Activated CD4-positive, alpha-beta T cell treated with anti-CD3 and anti-CD28 coated beads, Interleukin-2, amount 10 ng/mL, durations not matched to agents 7 days and 5 days (primary cell): ENCODE data around the gene TMEM135. TPM values are rescaled to one million over a fixed set of nuclear protein-coding genes. Genes with fewer than 3 reads are reported as not detected.
"Not testable (repeated sequence)": the region's sequence is repeated elsewhere in the genome, so short reads cannot be mapped to it uniquely, and the experiment has no call there.

Experiments used
- CTCF ChIA-PET: fragments of 350-600 bp; sonication (Branson Sonifier 250); formaldehyde crosslinking; loops from one replicate; lab custom pipeline; 2021; ENCODE audit warnings: antibody characterized with exemption; lab: Charles Lee
- POLR2A ChIA-PET: fragments of 350-600 bp; sonication (Branson Sonifier 250); formaldehyde crosslinking; loops from one replicate; lab custom pipeline; 2021; ENCODE audit warnings: antibody characterized with exemption; lab: Charles Lee
- DNase-seq: peaks from one replicate; pipeline ENCODE4 v3.0.0-alpha.2; 2020
- H3K27ac Mint-ChIP-seq: one replicate; pipeline ENCODE4 v1.8.0; 2021; ENCODE audit warnings: mild to moderate bottlenecking, moderate library complexity, mixed read lengths
- H3K27me3 Mint-ChIP-seq: one replicate; pipeline ENCODE4 v1.8.0; 2021; ENCODE audit warnings: mixed read lengths
- H3K36me3 Mint-ChIP-seq: one replicate; pipeline ENCODE4 v1.8.0; 2021; ENCODE audit warnings: low read depth, mixed read lengths
- H3K4me1 Mint-ChIP-seq: one replicate; pipeline ENCODE4 v1.8.0; 2021; ENCODE audit warnings: mixed read lengths
- H3K4me3 Mint-ChIP-seq: one replicate; pipeline ENCODE4 v1.8.0; 2021; ENCODE audit warnings: mild to moderate bottlenecking, moderate library complexity, mixed read lengths
- H3K9me3 Mint-ChIP-seq: one replicate; pipeline ENCODE4 v1.8.0; 2021; ENCODE audit warnings: mixed read lengths
- total RNA-seq, 2 experiments: library from RNA; stranded (reverse); gene quantifications; one replicate each; pipeline ENCODE4 v1.2.3, GENCODE V29; 2021

Gene TMEM135
- total RNA-seq, 2 experiments from 2014 or later, result 32.9 to 33.1 TPM

GRCh38 chr11:87026415-87026814 is 11.3 kb upstream of the TMEM135 start:
- H3K27ac Mint-ChIP-seq, H3K36me3 Mint-ChIP-seq, H3K9me3 Mint-ChIP-seq, DNase-seq, POLR2A ChIA-PET, H3K4me3 Mint-ChIP-seq: not testable (repeated sequence)
- Mint-ChIP-seq H3K27me3 (peaks cover 12% of the 10 kb centered on the region), H3K4me1 (peaks cover 11% of the 10 kb centered on the region)
- CTCF ChIA-PET, result interaction anchor here (0.6 to 1.4 kb wide), 3 partner anchors 11 to 90 kb away, joined by 3 to 7 read pairs (median 6); partner anchors contain the start of gene TMEM135

- Mint-ChIP-seq H3K4me3 (no peak overlapping the region), H3K36me3 (no peaks in the 10 kb centered on the region), H3K4me1 (peaks cover 9% of the 10 kb centered on the region), H3K27me3 (peaks cover 19% of the 10 kb centered on the region), H3K27ac (no peak overlapping the region), H3K9me3 (no peaks in the 10 kb centered on the region)
- ChIA-PET CTCF (no interaction called here), POLR2A (no interaction called here)
- peak; percentile 14 for DNase-seq
These were observed 7.2 kb upstream of the TMEM135 start for GRCh38 chr11:87030458-87031054.

- no peak for DNase-seq
- peaks cover 16% of the 10 kb centered on the region for H3K27me3 Mint-ChIP-seq
- no peak overlapping the region for H3K4me3 Mint-ChIP-seq
- no peaks in the 10 kb centered on the region for H3K9me3 Mint-ChIP-seq
- POLR2A ChIA-PET, result no interaction called here
- CTCF ChIA-PET, result no interaction called here
- peaks cover 2% of the 10 kb centered on the region for H3K36me3 Mint-ChIP-seq
- H3K27ac Mint-ChIP-seq, result no peak overlapping the region
- peaks cover 17% of the 10 kb centered on the region for H3K4me1 Mint-ChIP-seq
These were observed 6.1 kb upstream of the TMEM135 start for GRCh38 chr11:87031433-87032170.

- peaks cover 2% of the 10 kb centered on the region for H3K36me3 Mint-ChIP-seq
- H3K4me3 Mint-ChIP-seq, result no peak overlapping the region
- no peak for DNase-seq
- H3K9me3 Mint-ChIP-seq, result no peaks in the 10 kb centered on the region
- CTCF ChIA-PET, result no interaction called here
- POLR2A ChIA-PET, result interaction anchor here (0.7 kb wide), 1 partner anchor 1275 kb away, joined by 4 read pairs; no protein-coding TSS in a partner anchor
- no peak overlapping the region for H3K27ac Mint-ChIP-seq
- H3K4me1 Mint-ChIP-seq, result peaks cover 29% of the 10 kb centered on the region
- H3K27me3 Mint-ChIP-seq, result peaks cover 16% of the 10 kb centered on the region
These were observed 4.2 kb upstream of the TMEM135 start for GRCh38 chr11:87033561-87033960.

- CTCF ChIA-PET, result no interaction called here
- Mint-ChIP-seq H3K4me1 (peaks cover 44% of the 10 kb centered on the region), H3K4me3 (no peak overlapping the region), H3K36me3 (peaks cover 10% of the 10 kb centered on the region), H3K9me3 (no peaks in the 10 kb centered on the region), H3K27ac (no peak overlapping the region), H3K27me3 (peaks cover 16% of the 10 kb centered on the region)
- no peak for DNase-seq
- POLR2A ChIA-PET, result no interaction called here
These were observed 1.7 kb upstream of the TMEM135 start for GRCh38 chr11:87035976-87036583.

GRCh38 chr11:87036756-87037449 is 831 bp upstream of the TMEM135 start:
- peaks cover 15% of the 10 kb centered on the region for H3K27me3 Mint-ChIP-seq
- peaks cover 18% of the 10 kb centered on the region for H3K36me3 Mint-ChIP-seq
- peak; percentile 11 for DNase-seq
- no peaks in the 10 kb centered on the region for H3K9me3 Mint-ChIP-seq
- ChIA-PET CTCF (interaction anchor here (0.6 to 1.7 kb wide), 6 partner anchors 10 to 279 kb away, joined by 3 to 6 read pairs (median 3); no protein-coding TSS in a partner anchor), POLR2A (interaction anchor here (0.5 to 1.1 kb wide), 3 partner anchors 44 to 1501 kb away, joined by 3 to 4 read pairs (median 4); no protein-coding TSS in a partner anchor)
- H3K27ac Mint-ChIP-seq, result peak overlapping the region; percentile 89
- H3K4me3 Mint-ChIP-seq, result peak overlapping the region; percentile 91
- H3K4me1 Mint-ChIP-seq, result peaks cover 50% of the 10 kb centered on the region

GRCh38 chr11:87038235-87038977 is 672 bp downstream of the TMEM135 start:
- POLR2A ChIA-PET, result interaction anchor here (1.1 kb wide), 1 partner anchor 43 kb away, joined by 4 read pairs; no protein-coding TSS in a partner anchor
- Mint-ChIP-seq H3K36me3 (peaks cover 27% of the 10 kb centered on the region), H3K4me1 (peaks cover 54% of the 10 kb centered on the region), H3K27ac (peak overlapping the region; percentile 89), H3K27me3 (peaks cover 6% of the 10 kb centered on the region), H3K9me3 (no peaks in the 10 kb centered on the region), H3K4me3 (peak overlapping the region; percentile 91)
- no peak for DNase-seq
- CTCF ChIA-PET, result interaction anchor here (1.4 to 1.7 kb wide), 3 partner anchors 12 to 278 kb away, joined by 3 to 6 read pairs (median 3); no protein-coding TSS in a partner anchor

GRCh38 chr11:87039371-87039770 is 1.6 kb downstream of the TMEM135 start:
- H3K36me3 Mint-ChIP-seq, result peaks cover 33% of the 10 kb centered on the region
- peak overlapping the region; percentile 91 for H3K4me3 Mint-ChIP-seq
- no peaks in the 10 kb centered on the region for H3K9me3 Mint-ChIP-seq
- peaks cover 2% of the 10 kb centered on the region for H3K27me3 Mint-ChIP-seq
- DNase-seq, result no peak
- H3K4me1 Mint-ChIP-seq, result peaks cover 54% of the 10 kb centered on the region
- no peak overlapping the region for H3K27ac Mint-ChIP-seq
- POLR2A ChIA-PET, result no interaction called here
- CTCF ChIA-PET, result no interaction called here

- Mint-ChIP-seq H3K4me1 (peaks cover 31% of the 10 kb centered on the region), H3K36me3 (peaks cover 53% of the 10 kb centered on the region), H3K27me3 (no peaks in the 10 kb centered on the region), H3K9me3 (peaks cover 10% of the 10 kb centered on the region), H3K27ac (no peak overlapping the region), H3K4me3 (no peak overlapping the region)
- POLR2A ChIA-PET, result no interaction called here
- DNase-seq, result no peak
- CTCF ChIA-PET, result no interaction called here
These were observed 6.2 kb downstream of the TMEM135 start for GRCh38 chr11:87043894-87044293.

GRCh38 chr11:87046824-87047223 is 9.1 kb downstream of the TMEM135 start:
- no peak for DNase-seq
- Mint-ChIP-seq H3K9me3 (peaks cover 10% of the 10 kb centered on the region), H3K4me3 (no peak overlapping the region), H3K36me3 (peaks cover 38% of the 10 kb centered on the region), H3K4me1 (peaks cover 5% of the 10 kb centered on the region), H3K27ac (no peak overlapping the region), H3K27me3 (no peaks in the 10 kb centered on the region)
- ChIA-PET POLR2A (no interaction called here), CTCF (interaction anchor here (0.6 kb wide), 1 partner anchor 38 kb away, joined by 3 read pairs; no protein-coding TSS in a partner anchor)

- no peak for DNase-seq
- no peaks in the 10 kb centered on the region for H3K27me3 Mint-ChIP-seq
- peaks cover 2% of the 10 kb centered on the region for H3K36me3 Mint-ChIP-seq
- CTCF ChIA-PET, result no interaction called here
- POLR2A ChIA-PET, result no interaction called here
- H3K9me3 Mint-ChIP-seq, result peaks cover 2% of the 10 kb centered on the region
- H3K4me3 Mint-ChIP-seq, result no peak overlapping the region
- H3K4me1 Mint-ChIP-seq, result no peaks in the 10 kb centered on the region
- no peak overlapping the region for H3K27ac Mint-ChIP-seq
These were observed 18.4 kb downstream of the TMEM135 start for GRCh38 chr11:87056091-87056490.

GRCh38 chr11:87057749-87058148 is 20.0 kb downstream of the TMEM135 start:
- DNase-seq, result no peak
- Mint-ChIP-seq H3K4me1 (no peaks in the 10 kb centered on the region), H3K27me3 (no peaks in the 10 kb centered on the region), H3K27ac (no peak overlapping the region), H3K9me3 (peaks cover 2% of the 10 kb centered on the region), H3K4me3 (no peak overlapping the region), H3K36me3 (peaks cover 4% of the 10 kb centered on the region)
- ChIA-PET CTCF (no interaction called here), POLR2A (no interaction called here)
